ENCODE measurements around the gene ZNF335.

DNA sequence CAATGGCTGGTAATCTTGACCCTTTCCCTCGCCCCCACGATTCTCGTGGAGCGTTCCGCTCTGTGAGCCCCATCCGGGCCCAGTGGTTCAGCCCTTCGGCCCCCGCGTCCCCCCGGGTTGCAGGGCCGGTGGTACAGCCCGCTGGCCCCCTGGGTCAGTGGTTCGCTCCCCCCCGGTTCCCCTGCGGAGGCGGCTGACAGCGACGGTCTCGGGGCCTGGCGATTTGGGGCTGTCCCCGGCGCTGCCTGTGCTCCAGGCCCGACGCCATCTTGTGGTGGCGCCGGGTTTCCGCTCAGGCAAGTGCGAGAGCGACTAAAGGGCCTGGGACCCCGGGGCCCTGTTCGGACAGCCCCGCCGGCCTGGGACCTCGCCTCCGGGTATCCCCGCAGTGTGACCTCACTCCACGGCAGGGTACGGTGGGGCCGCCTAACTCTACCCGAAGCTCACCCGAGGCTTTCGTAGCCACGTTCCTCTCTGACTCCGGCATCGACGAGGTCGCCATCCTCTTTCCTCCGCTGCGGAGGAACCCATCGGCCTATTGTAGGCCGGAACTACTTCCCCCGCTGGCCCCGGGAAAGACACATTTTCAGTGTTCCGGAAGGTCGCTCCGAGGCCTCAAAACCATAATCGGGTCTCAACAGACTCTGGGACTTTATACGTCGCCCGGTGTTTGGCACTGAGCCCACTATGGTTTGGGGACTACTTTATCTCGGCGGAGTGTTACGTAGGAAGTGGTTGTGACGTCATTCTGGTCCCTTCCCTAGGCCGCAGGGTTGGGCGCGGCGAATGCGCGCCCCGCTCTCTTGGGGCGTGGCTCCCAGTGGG, at the start of gene ZNF335:
- TF ChIP-seq POLR2AphosphoS5 (IDR thresholded peaks at IDR 0.05; ENCODE audit: low read depth, low read length) (peak; percentile 27), TAF1 (IDR thresholded peaks at IDR 0.05; ENCODE audit: borderline replicate concordance, insufficient read depth, low read length) (peak; percentile 84; the same call in 1 of the 2 replicates), FOXP2 (optimal IDR thresholded peaks at IDR 0.05; ENCODE audit: borderline replicate concordance, extremely low read depth, extremely low read length, insufficient read depth) (peak; percentile 70), SIN3A (IDR thresholded peaks at IDR 0.05; ENCODE audit: borderline replicate concordance, insufficient read depth, low read length) (no peak)
- TF ChIP-seq, protein P1, sequence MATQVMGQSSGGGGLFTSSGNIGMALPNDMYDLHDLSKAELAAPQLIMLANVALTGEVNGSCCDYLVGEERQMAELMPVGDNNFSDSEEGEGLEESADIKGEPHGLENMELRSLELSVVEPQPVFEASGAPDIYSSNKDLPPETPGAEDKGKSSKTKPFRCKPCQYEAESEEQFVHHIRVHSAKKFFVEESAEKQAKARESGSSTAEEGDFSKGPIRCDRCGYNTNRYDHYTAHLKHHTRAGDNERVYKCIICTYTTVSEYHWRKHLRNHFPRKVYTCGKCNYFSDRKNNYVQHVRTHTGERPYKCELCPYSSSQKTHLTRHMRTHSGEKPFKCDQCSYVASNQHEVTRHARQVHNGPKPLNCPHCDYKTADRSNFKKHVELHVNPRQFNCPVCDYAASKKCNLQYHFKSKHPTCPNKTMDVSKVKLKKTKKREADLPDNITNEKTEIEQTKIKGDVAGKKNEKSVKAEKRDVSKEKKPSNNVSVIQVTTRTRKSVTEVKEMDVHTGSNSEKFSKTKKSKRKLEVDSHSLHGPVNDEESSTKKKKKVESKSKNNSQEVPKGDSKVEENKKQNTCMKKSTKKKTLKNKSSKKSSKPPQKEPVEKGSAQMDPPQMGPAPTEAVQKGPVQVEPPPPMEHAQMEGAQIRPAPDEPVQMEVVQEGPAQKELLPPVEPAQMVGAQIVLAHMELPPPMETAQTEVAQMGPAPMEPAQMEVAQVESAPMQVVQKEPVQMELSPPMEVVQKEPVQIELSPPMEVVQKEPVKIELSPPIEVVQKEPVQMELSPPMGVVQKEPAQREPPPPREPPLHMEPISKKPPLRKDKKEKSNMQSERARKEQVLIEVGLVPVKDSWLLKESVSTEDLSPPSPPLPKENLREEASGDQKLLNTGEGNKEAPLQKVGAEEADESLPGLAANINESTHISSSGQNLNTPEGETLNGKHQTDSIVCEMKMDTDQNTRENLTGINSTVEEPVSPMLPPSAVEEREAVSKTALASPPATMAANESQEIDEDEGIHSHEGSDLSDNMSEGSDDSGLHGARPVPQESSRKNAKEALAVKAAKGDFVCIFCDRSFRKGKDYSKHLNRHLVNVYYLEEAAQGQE (IDR thresholded peaks at IDR 0.05; ENCODE audit: insufficient read depth in 1 of 2, low read depth in 2 of 2, low read length in 2 of 2), result no peak
